B cell (primary cell): ENCODE data around the gene PLD4. TPM values are rescaled to one million over a fixed set of nuclear protein-coding genes. Genes with fewer than 3 reads are reported as not detected.

Experiments used
- ATAC-seq: fragments of 200-7000 bp; cut with Tn5 transposase; one replicate; pipeline ENCODE4 v1.10.0; 2021; ENCODE audit warnings: low read depth, mild to moderate bottlenecking, moderate number of reproducible peaks, moderate library complexity
- CTCF ChIA-PET: fragments of 350-600 bp; sonication (Branson Sonifier 250); formaldehyde crosslinking; loops from one replicate; lab custom pipeline; 2021; ENCODE audit warnings: antibody characterized with exemption, inconsistent platforms; lab: Charles Lee
- POLR2A ChIA-PET: fragments of 350-600 bp; sonication (Branson Sonifier 250); formaldehyde crosslinking; loops from one replicate; lab custom pipeline; 2021; ENCODE audit warnings: antibody characterized with exemption; lab: Charles Lee
- DNase-seq: peaks from one replicate; pipeline ENCODE4 v3.0.0; 2013
- H2AFZ ChIP-seq: 2 replicates; pipeline ENCODE4 v1.6.1; 2012; ENCODE audit warnings: mild to moderate bottlenecking, low read depth, low read length; ENCODE audit not compliant: insufficient read depth, poor library complexity, severe bottlenecking
- H3K27ac ChIP-seq, 2 donors: 1 replicate in 1 of 2; 2 replicates in 1 of 2; pipeline ENCODE4 v1.5.1; 2012 to 2013; ENCODE audit warnings: low read length in 2 of 2, mild to moderate bottlenecking in 2 of 2, moderate library complexity in 1 of 2
- H3K27me3 ChIP-seq, 4 experiments: fragments of 200-600 bp in 1 of 4; sonication (generic) in 1 of 4; replicated peaks in 1 of 4; 1 replicate in 2 of 4; 2 replicates in 2 of 4; pipeline versions ENCODE4 v1.6.1 to v1.7.0; 2013 to 2016; ENCODE audit warnings: low read length in 3 of 4, mild to moderate bottlenecking in 2 of 4, mixed read lengths in 1 of 4, moderate library complexity in 1 of 4; ENCODE audit not compliant: insufficient read depth in 4 of 4, control insufficient read depth in 3 of 4; ENCODE audit errors: control extremely low read depth in 1 of 4
- H3K36me3 ChIP-seq, 2 experiments: replicated peaks in 1 of 2; 1 replicate in 1 of 2; 2 replicates in 1 of 2; pipeline versions ENCODE4 v1.6.1 to v1.7.1; 2013; ENCODE audit warnings: low read length in 1 of 2; ENCODE audit not compliant: insufficient read depth in 2 of 2, control insufficient read depth in 1 of 2; ENCODE audit errors: control extremely low read depth in 1 of 2, extremely low read depth in 1 of 2
- H3K4me1 ChIP-seq, 2 donors: fragments of 200-600 bp in 1 of 2; sonication (generic) in 1 of 2; 1 replicate in 1 of 2; 2 replicates in 1 of 2; pipeline versions ENCODE4 v1.5.1 to v1.6.1; 2013 to 2017; ENCODE audit warnings: low read length in 2 of 2; ENCODE audit not compliant: control insufficient read depth in 2 of 2, insufficient read depth in 2 of 2
- H3K4me2 ChIP-seq: replicated peaks from 2 replicates; pipeline ENCODE3; 2012; ENCODE audit warnings: mild to moderate bottlenecking, low read depth, low read length; ENCODE audit not compliant: poor library complexity, severe bottlenecking
- H3K4me3 ChIP-seq, 5 experiments: fragments of 200-600 bp in 1 of 5; sonication (generic) in 1 of 5; 1 replicate in 3 of 5; 2 replicates in 2 of 5; pipeline versions ENCODE4 v1.5.1 to v1.7.0; 2011 to 2016; ENCODE audit warnings: low read length in 4 of 5, mild to moderate bottlenecking in 4 of 5, low read depth in 2 of 5, control low read depth in 1 of 5, moderate library complexity in 1 of 5; ENCODE audit not compliant: insufficient read depth in 1 of 5; ENCODE audit errors: control extremely low read depth in 1 of 5, extremely low read depth in 1 of 5
- H3K79me2 ChIP-seq: fragments of 200-600 bp; sonication (generic); one replicate; pipeline ENCODE4 v1.6.0; 2016; ENCODE audit warnings: low read length; ENCODE audit not compliant: control insufficient read depth, insufficient read depth
- H3K9ac ChIP-seq: fragments of 200-600 bp; sonication (generic); 2 replicates; pipeline ENCODE4 v1.6.1; 2017; ENCODE audit warnings: mild to moderate bottlenecking, low read length, moderate library complexity
- H3K9me3 ChIP-seq, 3 donors: one replicate each; pipeline versions ENCODE4 v1.6.1 to v1.7.1; 2013; ENCODE audit warnings: low read length in 2 of 3; ENCODE audit not compliant: control insufficient read depth in 2 of 3, insufficient read depth in 1 of 3; ENCODE audit errors: control extremely low read depth in 1 of 3
- H4K20me1 ChIP-seq: 2 replicates; pipeline ENCODE4 v1.6.0; 2012; ENCODE audit warnings: mild to moderate bottlenecking, low read length; ENCODE audit not compliant: insufficient read depth, control insufficient read depth, poor library complexity, severe bottlenecking
- H3K27ac Mint-ChIP-seq: one replicate; pipeline ENCODE4 v1.8.0; 2021; ENCODE audit warnings: mixed read lengths
- H3K27me3 Mint-ChIP-seq: one replicate; pipeline ENCODE4 v1.8.0; 2021; ENCODE audit warnings: mixed read lengths
- H3K4me1 Mint-ChIP-seq: one replicate; pipeline ENCODE4 v1.8.0; 2021; ENCODE audit warnings: mixed read lengths
- H3K4me3 Mint-ChIP-seq: one replicate; pipeline ENCODE4 v1.8.0; 2021; ENCODE audit warnings: mixed read lengths
- H3K9me3 Mint-ChIP-seq: one replicate; pipeline ENCODE4 v1.8.0; 2022; ENCODE audit warnings: mixed read lengths; ENCODE audit not compliant: insufficient read depth
- EZH2 ChIP-seq: IDR thresholded peaks from 2 replicates; pipeline ENCODE4 v1.6.1; 2012; ENCODE audit warnings: borderline replicate concordance, low read depth, mild to moderate bottlenecking, moderate library complexity, low read length; ENCODE audit not compliant: insufficient read depth, poor library complexity, severe bottlenecking
- WGBS: methylation state at CpG from one replicate; pipeline ENCODE4 v1.1.5; 2013; ENCODE audit warnings: missing lambda C conversion rate; ENCODE audit not compliant: insufficient coverage; 5-methylcytosine and 5-hydroxymethylcytosine counted together
- intact Hi-C: fragments of 100-400 bp; cut with micrococcal nuclease; formaldehyde crosslinking; loops from one replicate; pipeline ENCODE4 v1.10.0; 2022
- polyA plus RNA-seq: library from polyadenylated mRNA; depleted of rRNA; stranded (reverse); fragments of >200 nt; gene quantifications from 2 replicates; pipeline ENCODE4 v1.2.3, GENCODE V29; 2012
- total RNA-seq, 2 donors: library from RNA; stranded (reverse); fragments of 120-200 nt in 1 of 2; gene quantifications; 1 replicate in 1 of 2; 2 replicates in 1 of 2; pipeline versions ENCODE4 v1.2.3 to v1.2.4, GENCODE V29; 2013 to 2022
- TF ChIP-seq, protein P1 (sequence below): fragments of 200-600 bp; IDR thresholded peaks from one replicate; pipeline ENCODE4 v1.8.0; 2022; ENCODE audit warnings: antibody characterized with exemption, mild to moderate bottlenecking

PLD4 gene
- total and polyA plus RNA-seq, 2 donors (not counting 1 experiment from before 2014, with no cell fraction given) = 49.9 to 79.7 TPM

DNA sequence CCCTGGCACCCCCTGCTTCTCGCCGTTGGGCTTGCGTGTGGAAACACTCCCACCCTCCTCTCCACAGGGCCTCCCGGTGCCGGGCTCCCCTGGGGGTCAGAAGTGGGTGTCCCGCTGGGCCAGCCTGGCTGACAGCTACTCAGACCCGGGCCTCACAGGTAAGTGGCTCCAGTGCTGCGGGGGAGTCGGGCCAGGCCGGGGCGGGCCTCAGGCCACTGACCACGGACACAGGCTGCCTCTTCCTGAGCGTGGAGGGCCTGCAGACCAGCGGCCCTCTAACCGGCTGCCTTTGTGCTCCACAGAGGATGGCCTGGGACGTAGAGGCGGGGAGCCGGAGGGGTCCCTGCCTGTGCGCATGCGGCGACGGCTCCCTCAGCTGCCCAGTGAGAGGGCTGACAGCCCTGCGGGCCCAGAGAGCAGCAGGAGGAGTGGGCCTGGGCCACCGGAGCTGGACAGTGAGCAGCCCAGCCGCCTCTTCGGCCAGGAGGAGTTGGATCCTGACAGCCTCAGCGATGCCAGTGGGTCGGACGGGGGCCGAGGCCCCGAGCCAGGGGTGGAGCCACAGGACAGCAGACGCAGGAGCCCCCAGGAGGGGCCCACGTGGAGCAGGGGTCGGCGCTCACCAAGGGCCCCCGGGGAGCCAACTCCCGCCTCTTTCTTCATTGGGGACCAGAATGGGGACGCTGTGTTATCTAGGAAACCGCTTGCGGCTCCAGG, 38.5 kb upstream of the PLD4 start:
- ChIA-PET POLR2A (no interaction called here), CTCF (no interaction called here)
- Histone ChIP-seq H3K4me2 (no peak overlapping the region), H3K27ac (no peak overlapping the region), H3K36me3 (no peaks in the 10 kb centered on the region), H3K9me3 (peaks cover 0 to 3% (median 0%) of the 10 kb centered on the region in 3 donors), H3K27me3 (no peaks in the 10 kb centered on the region), H3K9ac (no peak overlapping the region), H3K79me2 (no peaks in the 10 kb centered on the region), H3K4me3 (no peak overlapping the region), H4K20me1 (no peaks in the 10 kb centered on the region), H3K4me1 (no peaks in the 10 kb centered on the region), H2AFZ (no peak overlapping the region)
- ATAC-seq (no peak), DNase-seq (no peak)
- TF ChIP-seq EZH2 = no peak
- TF ChIP-seq, protein P1, sequence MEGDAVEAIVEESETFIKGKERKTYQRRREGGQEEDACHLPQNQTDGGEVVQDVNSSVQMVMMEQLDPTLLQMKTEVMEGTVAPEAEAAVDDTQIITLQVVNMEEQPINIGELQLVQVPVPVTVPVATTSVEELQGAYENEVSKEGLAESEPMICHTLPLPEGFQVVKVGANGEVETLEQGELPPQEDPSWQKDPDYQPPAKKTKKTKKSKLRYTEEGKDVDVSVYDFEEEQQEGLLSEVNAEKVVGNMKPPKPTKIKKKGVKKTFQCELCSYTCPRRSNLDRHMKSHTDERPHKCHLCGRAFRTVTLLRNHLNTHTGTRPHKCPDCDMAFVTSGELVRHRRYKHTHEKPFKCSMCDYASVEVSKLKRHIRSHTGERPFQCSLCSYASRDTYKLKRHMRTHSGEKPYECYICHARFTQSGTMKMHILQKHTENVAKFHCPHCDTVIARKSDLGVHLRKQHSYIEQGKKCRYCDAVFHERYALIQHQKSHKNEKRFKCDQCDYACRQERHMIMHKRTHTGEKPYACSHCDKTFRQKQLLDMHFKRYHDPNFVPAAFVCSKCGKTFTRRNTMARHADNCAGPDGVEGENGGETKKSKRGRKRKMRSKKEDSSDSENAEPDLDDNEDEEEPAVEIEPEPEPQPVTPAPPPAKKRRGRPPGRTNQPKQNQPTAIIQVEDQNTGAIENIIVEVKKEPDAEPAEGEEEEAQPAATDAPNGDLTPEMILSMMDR = no peak
- no peaks in the 10 kb centered on the region for H3K9me3 Mint-ChIP-seq
- no peak overlapping the region for H3K27ac Mint-ChIP-seq
- 93% methylated on average over 40 of the region's 40 CpGs for WGBS
- intact Hi-C loops = no loop called here
- no peaks in the 10 kb centered on the region for H3K4me1 Mint-ChIP-seq
- H3K27me3 Mint-ChIP-seq = no peaks in the 10 kb centered on the region
- no peak overlapping the region for H3K4me3 Mint-ChIP-seq
